Brain pericyte (primary cell): ENCODE measurements around the gene LAMC2.
"Not testable (repeated sequence)": the region's sequence is repeated elsewhere in the genome, so short reads cannot be mapped to it uniquely, and the experiment has no call there.

Source experiments
- DNase-seq: peaks from one replicate; pipeline ENCODE4 v3.0.0-alpha.2; 2012; ENCODE audit warnings: low read depth, low spot score

Gene LAMC2

DNA sequence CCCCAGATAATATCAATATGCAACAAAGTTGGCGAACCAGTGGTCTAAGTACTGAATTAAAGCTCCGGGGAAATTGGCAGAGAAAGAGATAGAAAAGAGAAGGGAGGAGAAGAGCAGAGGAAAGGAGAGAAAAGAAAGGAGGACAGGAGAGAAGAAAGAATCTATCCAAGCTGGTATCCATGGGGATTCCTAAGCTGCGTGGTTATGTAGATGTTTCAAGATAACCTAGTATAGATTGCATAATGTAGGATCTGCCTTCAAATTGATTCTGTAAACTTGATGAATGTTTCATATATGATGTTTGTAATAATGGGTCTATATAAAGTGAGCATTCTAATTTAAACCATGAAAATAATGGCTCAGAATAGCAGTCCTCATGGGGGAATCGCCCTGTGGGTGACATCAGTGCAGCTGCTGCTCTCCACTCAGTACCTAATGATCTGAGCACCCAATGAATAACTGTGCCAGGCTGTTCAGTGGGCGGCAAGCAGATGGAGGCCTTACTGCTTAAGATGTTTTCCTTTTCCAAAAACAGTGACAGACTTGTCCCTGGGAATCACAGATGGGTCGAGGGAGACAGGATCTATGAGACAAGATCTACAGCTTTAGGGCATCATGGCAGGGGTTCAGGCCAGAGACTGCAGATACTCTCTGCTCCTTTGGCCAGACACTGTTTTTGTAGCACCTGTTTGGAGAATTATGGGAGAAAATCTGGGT lies 78.0 kb downstream of the LAMC2 start:
- DNase-seq = no peak

DNA sequence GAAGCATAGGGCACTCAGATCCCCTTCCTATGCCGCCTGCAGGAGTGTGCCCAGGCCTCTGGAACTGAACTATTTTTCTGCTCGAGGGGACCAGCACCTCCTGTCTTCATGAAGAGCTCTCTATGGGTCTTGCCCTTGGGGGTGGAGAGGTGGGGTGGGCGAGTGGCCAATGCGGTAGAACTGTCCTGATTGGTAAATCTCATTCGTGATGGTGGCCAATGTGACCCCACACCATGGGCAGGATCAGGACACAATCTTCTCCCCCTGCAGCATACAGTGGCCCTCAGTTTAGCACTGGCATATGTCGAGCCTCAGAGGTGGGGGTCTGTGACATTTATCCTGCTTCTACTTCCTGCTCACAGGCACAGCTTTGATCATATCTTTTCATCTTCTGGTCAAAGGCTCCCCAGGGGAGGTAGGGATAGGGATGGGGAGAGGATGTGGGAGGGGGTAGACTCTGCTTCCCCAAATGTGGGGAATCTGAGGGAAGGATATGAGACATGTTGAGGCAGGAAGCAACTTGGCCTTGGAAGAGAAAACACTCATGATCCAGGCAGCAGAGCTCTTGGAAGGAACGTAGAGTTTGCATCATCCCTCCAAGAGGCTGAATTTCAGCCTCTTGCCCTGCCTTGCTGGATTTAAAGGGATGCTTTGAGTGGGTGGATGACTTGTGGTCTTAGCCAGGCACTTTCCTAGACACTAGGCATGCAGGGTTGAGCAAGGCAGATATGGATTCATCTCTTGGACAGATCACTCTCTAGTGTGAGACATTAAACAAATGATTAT lies 81.8 kb downstream of the LAMC2 start:
- DNase-seq = no peak

DNA sequence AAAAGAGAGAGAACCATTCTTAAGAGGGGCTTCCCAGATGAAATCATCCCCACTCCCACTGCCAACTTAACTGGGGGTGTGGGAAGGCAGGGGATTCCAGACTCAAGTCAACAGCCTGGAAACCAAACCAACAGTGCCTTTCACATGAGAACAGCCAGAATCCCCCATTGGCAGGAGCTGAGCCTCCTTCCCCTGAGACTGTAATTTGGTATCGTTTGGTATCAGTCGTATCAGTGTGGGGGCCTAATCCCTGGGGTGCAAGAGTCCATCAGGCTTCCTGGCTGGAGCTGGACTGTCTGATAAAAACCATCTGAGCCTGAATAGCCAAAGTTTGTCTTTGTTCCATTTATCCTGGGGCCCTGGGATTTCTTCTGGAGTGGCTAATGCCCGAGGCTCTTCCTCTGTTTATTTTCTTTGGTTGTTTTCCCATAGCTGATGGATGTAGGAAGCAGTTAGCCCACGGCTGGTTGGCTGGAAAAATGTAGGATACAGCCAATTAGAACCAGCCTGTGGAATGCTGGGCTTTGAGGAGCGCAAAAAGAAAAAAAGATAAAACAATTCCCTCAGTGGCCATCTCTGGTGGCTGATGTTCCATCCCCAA lies 84.6 kb downstream of the LAMC2 start:
- peak; percentile 62 for DNase-seq

DNA sequence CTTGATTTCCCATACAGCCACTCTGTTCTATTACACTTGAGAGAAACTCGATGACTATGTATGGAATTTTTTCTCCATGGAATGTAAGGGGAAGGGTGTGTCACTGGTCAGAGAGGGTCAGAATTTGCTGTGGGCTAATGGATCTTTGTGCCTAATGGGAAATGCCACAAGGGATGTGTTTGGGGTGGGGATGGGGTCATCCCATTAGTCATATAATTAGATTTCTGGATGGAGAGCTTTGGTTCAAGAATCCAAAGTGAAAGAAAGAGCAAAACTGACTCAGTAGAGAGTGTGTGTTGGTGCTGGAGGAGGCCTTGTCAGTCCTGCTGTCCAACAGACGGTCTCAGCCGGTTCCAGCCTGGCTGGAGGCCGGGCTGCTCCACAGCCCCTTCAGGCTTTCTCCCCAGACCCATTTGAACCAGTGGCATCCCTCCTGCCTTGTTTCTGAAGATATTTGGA lies 86.4 kb downstream of the LAMC2 start:
- DNase-seq = no peak

DNA sequence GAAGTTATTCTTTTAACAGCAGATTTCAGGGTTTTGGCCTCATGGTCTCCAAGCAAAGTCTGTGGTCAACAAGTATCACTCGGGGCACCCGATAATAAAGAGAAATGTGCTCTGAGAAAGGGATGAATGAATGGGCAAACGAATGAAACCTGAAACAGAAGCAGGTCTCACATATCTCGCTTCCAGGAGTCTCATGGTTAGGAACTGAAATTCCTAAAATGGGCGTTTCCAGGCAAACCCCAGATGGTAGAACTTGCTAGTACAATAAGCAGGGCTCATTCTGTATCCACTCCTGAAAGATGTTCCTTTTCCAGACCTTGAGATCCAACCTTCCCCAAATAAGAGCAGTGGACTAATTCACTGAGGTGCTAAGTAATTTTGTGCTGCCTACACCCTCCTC lies 87.2 kb downstream of the LAMC2 start:
- no peak for DNase-seq

DNA sequence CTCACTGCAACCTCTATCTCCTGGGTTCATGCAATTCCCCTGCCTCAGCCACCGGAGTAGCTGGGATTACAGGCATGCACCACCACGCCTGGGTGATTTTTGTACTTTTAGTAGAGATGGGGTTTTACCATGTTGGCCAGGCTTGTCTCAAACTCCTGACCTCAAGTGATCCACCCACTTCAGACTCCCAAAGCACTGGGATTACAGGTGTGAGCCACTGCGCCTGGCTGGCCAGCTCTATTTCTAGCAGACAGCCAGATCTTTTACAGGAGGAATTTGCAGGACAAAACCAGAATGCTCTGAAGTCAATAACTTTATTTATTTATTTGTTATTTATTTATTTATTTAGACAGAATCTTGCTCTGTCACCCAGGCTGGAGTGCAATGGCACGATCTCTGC lies 87.9 kb downstream of the LAMC2 start:
- DNase-seq = not testable (repeated sequence)

DNA sequence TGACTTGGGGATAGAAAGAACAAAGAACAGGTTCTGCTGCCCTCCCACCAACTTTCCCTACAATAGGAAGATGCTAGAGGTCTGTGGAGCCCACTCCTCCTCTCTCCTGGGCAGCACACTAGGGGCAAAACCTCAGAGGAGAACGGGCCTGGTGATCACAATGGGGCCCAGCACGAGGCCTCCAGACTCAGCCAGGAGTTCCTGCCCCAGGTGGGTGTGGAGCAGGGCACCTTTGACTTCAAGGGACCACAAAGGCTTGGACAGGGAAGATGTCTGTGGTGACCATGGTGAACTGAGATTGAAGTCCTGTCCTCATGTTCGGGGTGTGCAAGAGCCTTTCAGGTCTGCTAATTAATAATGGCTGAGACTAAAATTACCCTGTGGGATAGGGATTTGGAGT lies 88.8 kb downstream of the LAMC2 start:
- no peak for DNase-seq

DNA sequence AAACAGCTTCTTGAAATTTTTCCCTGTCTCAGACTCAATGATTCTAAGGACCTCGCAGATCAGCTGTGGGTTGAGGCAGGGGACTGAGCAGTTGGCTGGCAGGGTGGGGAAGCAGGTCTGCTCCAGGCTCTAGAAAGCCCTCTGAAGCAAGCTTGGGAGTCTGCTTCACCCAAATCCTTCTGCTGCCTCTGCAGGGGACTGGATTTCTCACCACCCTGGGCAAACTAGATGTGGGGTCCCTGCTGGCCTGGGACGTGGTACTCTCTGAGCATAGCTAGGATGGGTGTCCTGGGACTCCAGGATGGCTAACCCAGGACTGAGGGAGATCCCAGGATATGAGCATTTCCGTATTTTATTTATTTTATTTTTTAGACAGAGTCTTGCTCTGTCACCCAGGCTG lies 89.3 kb downstream of the LAMC2 start:
- DNase-seq = no peak

DNA sequence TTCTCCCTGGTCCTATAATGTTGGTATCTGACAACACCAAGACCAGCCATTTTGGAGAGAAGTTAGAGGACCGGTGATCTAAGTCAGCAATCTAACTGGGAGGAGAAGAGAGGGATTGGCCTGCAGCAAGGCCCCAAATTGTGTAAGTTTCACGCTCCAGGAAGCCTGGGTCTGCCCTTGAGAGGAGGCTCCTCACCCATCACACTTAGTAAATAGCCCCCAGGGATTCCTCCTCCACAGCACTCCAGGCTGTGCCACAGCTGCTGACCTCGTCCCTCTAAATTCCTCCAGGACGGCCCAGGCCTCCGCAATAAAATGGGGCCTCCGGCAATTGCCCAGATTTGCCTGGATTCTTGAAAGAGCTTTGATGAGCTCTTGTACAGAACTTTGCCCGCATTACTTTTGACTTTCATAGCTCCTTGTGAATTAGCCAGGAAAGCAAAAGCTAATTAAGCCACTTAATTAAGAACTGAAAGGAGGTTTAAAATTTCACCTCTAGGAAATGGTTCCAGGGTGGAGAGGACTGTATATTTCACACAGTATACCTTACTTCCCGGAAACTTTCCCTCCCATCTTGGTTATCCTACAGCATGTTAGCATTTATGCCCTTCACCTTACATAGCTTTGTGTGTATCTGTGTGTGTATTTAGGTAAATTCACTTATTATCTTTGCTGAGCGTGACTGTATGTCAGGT lies 90.5 kb downstream of the LAMC2 start:
- DNase-seq = no peak

DNA sequence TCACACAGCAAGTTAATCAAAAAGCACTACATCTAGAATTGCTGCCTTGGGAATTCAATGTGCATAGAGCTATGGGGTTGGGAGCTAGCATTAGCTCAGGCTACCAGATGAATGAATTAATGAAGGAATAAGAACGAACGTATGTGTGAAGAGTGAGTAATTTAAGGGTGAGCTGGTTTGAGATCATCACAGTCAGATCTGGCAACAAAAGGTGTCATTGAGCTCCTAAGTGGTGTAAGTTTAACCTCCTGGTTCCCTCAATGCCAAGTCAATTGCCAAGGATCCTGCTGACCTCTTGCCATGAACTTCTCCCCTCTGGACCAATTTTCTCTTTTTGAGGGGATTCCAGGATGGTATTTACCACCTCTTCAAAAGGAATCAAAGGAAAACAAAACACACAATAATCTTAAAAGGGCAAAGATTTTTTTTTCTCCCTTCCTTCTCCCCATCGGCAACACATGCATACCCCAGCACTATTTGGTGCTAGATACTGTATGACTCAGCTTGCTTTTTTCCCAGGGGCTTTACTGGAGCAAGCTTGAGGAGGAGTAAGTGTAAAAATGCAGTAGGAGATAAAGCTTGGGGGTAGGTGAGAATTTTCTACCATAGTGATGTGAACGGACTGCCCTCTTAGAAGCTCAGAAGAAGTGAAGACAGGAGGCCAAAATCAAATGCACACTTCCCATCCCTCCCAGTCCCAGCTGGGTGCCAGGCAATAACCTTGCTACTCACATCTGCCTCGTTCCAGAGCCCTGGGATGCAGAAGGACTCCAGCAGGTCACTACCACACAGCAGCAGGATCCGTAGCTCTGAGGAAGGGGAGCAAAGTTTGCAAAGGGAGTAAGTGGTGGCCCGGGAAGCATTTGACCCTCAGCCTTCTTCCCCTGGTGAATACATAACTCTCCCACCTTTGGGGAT lies 92.0 kb downstream of the LAMC2 start:
- peak; percentile 69 for DNase-seq

DNA sequence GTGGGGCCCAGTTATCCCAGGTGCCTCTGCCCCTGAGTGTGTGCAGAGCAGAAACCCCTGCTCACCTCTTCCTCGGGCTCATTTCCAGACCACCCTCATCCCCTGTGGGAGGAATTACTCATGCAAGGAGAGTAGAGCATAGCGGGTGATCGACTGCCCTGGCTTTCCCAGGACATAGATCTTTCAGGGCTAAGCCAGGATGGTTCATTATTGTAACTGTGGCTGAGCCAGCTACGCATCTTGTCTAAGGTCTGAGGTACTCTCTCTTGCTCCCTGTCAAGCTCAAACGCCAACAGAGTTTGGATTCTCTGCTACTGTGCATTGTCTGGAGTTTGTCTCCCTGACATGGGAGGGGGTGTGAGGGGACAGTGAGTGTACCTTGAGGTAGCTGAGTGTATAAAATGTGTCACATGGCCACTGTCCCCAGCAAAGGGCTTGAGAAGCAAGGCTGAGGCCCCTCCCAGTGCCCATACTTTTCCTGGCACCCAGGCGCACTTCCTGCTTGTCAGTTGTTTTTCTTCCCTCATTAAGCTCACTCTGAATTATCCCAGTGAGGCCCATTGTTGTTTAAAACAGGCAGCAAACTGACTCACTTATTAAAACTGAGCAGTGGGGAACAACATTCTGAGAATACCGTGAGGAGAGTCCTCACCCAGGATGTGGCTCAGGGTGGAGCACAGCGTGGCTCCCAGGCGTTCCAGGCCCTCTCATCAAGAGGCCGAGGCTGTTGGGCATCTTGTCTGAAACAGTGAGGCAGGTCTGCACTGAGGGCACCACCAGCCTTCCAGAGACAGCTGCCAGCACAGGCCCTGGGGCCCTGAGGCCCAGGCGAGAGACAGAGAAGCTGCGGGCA lies 92.9 kb downstream of the LAMC2 start:
- peak; percentile 72 for DNase-seq

DNA sequence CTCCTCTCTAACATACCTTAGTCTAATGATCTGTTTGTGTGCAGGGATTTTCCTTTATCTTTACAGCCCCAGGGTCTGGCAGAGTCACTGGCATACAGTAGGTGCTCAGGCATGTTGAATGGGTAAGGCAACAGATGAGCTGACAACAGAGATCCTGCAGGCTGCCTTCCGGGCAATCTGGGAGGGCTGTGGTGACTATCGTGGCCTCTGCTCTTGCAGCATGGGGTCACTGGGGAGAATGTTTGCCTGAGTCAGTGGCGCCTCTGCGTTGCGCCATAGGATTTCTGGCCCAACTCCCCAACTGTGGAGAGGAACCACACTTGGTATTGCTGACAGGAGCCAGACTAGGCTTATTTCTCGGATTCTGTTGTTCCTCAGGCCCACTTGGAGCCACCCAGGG lies 93.8 kb downstream of the LAMC2 start:
- DNase-seq = peak; percentile 77

DNA sequence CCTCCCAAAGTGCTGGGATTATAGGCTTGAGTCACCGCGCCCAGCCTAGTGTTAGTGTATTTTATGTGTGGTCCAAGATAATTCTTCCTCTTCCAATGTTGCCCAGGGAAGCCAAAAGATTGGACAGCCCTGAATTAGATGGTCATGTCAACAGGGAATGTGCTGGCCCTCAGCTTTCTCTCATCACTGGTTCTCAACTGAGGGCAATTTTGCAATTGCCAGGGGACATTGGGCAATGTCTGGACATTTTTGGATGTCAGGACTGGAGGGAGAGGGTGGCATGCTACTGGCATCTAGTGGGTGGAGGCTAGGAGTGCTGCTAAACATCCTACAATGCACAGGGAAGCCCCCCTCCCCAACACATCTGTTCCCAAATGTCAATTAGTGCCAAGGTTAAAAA lies 95.0 kb downstream of the LAMC2 start:
- DNase-seq = no peak

DNA sequence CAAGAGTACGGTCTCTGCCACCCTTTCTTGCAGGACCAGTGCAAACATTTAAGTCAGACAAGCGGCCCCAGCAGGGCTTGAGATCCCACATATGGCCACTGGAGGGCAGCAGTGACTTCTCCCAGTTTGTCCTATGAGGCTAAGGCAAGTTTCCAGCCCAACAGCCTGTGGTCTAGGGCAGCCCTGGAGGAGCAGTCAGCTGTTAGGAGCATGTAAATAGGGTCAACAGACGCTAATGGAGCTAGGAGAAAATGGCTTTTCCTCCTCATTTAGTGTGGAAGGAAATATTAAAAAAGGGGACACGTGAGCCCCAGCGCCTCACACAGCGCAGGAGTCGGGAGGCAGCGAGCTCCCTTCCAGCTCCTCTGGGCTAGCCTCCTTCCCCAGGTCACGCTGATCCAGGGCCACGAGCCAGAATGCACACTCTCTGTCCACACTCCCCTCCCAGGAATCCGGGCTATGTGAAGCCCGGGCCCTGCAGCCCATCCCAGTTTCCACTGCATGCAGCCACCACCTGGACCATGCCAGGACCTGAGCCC lies 95.6 kb downstream of the LAMC2 start:
- DNase-seq = peak; percentile 85

DNA sequence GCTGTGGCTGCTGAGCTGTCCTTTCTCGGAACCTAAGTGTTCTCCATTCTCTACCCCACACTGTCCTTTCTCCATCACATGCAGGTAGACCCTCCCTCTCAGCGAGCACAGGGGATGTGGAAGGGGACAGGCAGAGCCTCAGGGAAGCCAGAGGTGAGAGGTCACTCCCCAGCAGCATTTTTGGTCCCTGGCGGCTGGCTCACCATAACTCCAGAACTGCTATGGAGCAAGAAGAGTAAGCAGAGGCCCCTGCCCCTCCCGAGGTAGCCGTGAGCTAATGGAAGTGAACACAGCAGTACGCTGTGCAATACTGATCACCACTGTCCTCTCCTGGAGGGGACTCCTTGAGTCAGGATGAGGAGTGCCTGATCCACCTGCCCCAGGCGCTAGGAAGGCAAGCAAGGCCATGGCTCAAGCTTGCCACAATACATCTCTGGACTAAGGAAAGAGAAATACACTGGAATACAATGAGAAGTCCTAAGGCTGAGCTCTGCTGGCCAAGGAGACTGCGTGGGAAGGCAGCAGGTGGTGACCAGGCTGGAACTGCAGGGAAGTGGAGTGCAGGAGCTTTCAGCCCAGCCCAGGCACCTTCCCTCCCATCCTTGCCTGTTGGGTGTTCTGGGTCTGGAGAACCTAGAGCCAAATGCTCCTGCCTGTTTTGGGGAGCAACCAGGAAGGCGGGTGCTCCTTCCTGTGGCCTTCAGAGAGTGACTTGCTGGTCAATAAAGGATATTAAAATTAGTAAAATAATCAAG lies 96.2 kb downstream of the LAMC2 start:
- no peak for DNase-seq

DNA sequence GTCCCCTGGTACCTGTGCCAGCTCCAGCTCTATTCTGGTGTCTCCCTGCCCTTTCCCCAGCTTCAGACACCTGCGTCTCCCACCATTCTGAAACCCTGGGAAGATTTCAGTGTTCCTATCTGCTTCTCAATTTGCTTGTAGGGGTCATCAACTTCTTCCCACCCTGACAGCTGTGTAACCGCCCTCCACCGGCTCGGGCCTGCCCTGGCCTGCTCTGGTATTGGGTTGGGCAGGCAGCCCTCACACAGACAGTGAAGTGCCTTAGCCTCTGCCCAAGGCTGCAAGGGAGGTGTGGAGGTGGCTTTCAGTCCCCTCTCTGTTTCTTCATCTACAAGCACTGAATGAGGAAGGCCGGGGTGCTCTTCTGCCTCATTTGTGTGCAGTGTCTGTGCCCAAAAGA lies 97.2 kb downstream of the LAMC2 start:
- DNase-seq = no peak

DNA sequence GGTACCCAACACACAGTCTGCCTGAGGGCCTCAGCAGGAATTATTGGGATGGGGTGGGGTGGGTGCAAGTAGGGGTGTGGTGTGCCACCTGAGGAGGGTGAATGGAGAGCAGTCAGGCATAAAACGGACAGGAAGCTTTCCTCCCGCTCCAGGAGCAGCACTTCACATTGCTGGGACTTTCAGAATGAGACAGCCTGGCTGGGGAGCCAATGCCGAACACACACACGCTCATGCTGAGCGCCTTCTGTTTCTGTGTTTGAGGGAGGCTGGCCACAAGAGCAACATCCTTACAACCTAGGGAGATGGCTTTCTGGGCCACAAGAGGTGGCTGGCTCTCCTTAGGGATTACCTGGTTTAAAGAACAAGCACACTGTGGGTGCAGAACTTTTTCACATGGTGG lies 98.0 kb downstream of the LAMC2 start:
- DNase-seq = no peak

DNA sequence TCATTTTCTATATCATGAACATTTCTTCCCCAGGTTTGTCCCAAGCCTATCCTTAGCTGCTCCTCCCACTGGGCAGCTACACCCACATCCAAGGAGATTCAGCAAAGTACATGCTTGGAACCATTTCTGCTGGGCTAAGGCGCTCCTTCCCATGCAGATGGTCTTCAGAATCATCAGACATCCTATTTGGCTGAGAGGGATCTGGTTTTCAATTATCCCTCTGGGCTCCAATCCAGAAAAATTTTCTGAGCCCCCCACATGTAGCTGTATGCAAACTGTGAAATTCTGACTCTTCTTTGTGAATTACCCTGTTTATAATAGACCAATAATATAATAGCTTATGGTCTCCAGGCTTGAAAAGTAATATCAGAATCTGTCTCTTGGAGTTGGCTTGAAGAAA lies 99.2 kb downstream of the LAMC2 start:
- DNase-seq = no peak

DNA sequence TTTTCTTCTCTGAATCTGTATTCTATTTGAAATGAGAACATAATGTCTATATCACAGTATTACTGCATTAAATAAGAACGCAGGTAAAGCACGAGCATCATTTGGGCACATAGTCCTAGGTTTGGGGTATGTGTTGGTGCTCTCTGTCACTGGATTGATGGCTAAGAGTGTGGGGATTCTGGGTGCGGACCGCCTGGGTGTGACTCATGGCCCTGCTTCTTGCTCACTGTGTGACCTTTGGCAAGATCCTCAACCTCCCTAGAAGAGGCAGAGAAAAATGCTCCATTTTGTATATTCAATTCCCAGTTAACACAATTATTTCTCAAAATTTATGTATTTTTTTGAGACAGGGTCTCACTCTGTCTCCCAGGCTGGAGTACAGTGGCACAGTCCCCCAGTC lies 99.7 kb downstream of the LAMC2 start:
- DNase-seq = no peak
